A549 (cell line): ENCODE data around the gene DIAPH2.

Experiments
- HDAC2 ChIP-seq: fragments of 200-600 bp; sonication (generic); IDR thresholded peaks from 2 replicates; pipeline ENCODE4 v1.6.1; 2016
- SREBF2 ChIP-seq: fragments of 450-650 bp; IDR thresholded peaks from 2 replicates; pipeline ENCODE4 v1.6.1; 2014; ENCODE audit warnings: mild to moderate bottlenecking, moderate library complexity

DNA sequence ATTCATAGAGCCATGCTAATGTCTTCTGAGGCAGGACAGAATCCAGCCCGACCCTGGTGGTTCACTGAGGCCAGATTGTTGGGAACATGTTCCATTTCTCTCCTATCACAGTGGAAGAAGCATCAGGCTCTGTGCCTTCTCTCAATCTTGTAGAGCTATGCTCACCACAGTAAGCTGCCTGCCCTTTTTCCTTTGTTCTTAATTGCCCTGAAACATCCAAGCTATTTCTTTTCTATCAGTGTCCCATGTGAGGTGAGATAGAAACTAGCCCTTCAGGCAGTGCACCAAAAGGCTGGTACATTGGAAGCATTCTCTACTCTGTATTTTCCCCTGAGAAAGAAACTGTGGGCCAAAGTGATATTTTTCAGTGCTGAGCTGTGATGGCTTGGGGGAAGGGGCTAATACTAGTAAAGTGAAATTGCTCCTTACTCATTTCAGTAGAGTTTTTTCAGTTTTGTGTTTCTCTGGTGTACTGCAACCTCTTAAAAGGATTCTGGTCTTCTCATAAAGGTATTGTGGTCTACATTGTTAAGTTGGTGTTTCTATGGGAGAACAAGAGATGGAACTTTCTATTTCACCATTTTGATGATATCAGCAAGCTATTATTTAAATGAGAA lies 810.2 kb downstream of the DIAPH2 start:
- no peak for TF ChIP-seq SREBF2
- no peak for TF ChIP-seq HDAC2
